H1 (cell line): Measurements from ENCODE around the gene MYLK. TPM values are rescaled to one million over a fixed set of nuclear protein-coding genes. Genes with fewer than 3 reads are reported as not detected.

Experiments
- CTCF ChIA-PET: fragments of 300-600 bp; sonication (Branson Sonifier 250); formaldehyde crosslinking; loops from one replicate; lab custom pipeline; 2021; ENCODE audit not compliant: partially characterized antibody; lab: Charles Lee
- POLR2A ChIA-PET: fragments of 300-600 bp; sonication (Branson Sonifier 250); formaldehyde crosslinking; loops from one replicate; lab custom pipeline; 2021; ENCODE audit warnings: inconsistent platforms; ENCODE audit not compliant: partially characterized antibody; lab: Charles Lee
- DNase-seq, 2 experiments: peaks; one replicate each; pipeline versions ENCODE4 v3.0.0 to v3.0.0-alpha.2; 2010 to 2022; ENCODE audit warnings: low spot score in 2 of 2, low read depth in 1 of 2, mixed read lengths in 1 of 2
- FAIRE-seq: peaks from 2 replicates; lab custom pipeline; 2011; peaks lifted over from hg19 to GRCh38; lab: Jason Lieb, UNC
- H2AFZ ChIP-seq: 2 replicates; pipeline ENCODE4 v1.8.1; 2012; ENCODE audit warnings: low read length, inconsistent platforms
- H2AK5ac ChIP-seq: 2 replicates; pipeline ENCODE4 v1.6.1; 2013; ENCODE audit warnings: low read depth, low read length
- H2BK120ac ChIP-seq: replicated peaks from 2 replicates; pipeline ENCODE3; 2013; ENCODE audit warnings: low read depth, low read length, inconsistent platforms
- H2BK12ac ChIP-seq: 2 replicates; pipeline ENCODE4 v1.6.1; 2013; ENCODE audit warnings: low read depth, low read length
- H2BK15ac ChIP-seq: 2 replicates; pipeline ENCODE4 v1.6.1; 2013; ENCODE audit warnings: low read length
- H2BK20ac ChIP-seq: 2 replicates; pipeline ENCODE4 v1.6.1; 2013; ENCODE audit warnings: low read length
- H2BK5ac ChIP-seq: 2 replicates; pipeline ENCODE4 v1.6.1; 2013; ENCODE audit warnings: low read depth, low read length
- H3K14ac ChIP-seq: 2 replicates; pipeline ENCODE4 v1.6.1; 2013; ENCODE audit warnings: inconsistent platforms; ENCODE audit not compliant: insufficient read length
- H3K18ac ChIP-seq: 2 replicates; pipeline ENCODE4 v1.6.1; 2013; ENCODE audit warnings: low read length; ENCODE audit errors: extremely low read depth
- H3K23ac ChIP-seq: 2 replicates; pipeline ENCODE4 v1.6.1; 2013; ENCODE audit warnings: inconsistent platforms; ENCODE audit not compliant: insufficient read length
- H3K23me2 ChIP-seq: 2 replicates; pipeline ENCODE4 v1.6.1; 2013; ENCODE audit warnings: low read depth, low read length
- H3K27ac ChIP-seq: 2 replicates; pipeline ENCODE4 v1.6.1; 2011; ENCODE audit warnings: low read depth, low read length, inconsistent platforms
- H3K27me3 ChIP-seq, 4 experiments: replicated peaks in 1 of 4; 1 replicate in 1 of 4; 2 replicates in 3 of 4; pipeline versions ENCODE4 v1.6.1 to v1.8.1; 2011 to 2013; ENCODE audit warnings: low read length in 3 of 4, mild to moderate bottlenecking in 3 of 4, inconsistent platforms in 2 of 4, mixed read lengths in 2 of 4, moderate library complexity in 1 of 4; ENCODE audit not compliant: control insufficient read depth in 3 of 4, insufficient read depth in 3 of 4; ENCODE audit errors: extremely low read depth in 1 of 4
- H3K36me3 ChIP-seq, 4 experiments: 2 replicates each; pipeline versions ENCODE4 v1.6.1 to v1.8.1; 2011 to 2013; ENCODE audit warnings: mild to moderate bottlenecking in 4 of 4, low read length in 3 of 4, moderate library complexity in 2 of 4, control low read depth in 1 of 4, inconsistent platforms in 1 of 4; ENCODE audit not compliant: insufficient read depth in 4 of 4, control insufficient read depth in 2 of 4
- H3K4ac ChIP-seq: replicated peaks from 2 replicates; pipeline ENCODE3; 2013; ENCODE audit warnings: low read length, low read depth, mixed read lengths, inconsistent platforms; ENCODE audit not compliant: insufficient read length
- H3K4me1 ChIP-seq, 4 experiments: replicated peaks in 1 of 4; 1 replicate in 1 of 4; 2 replicates in 3 of 4; pipeline versions ENCODE4 v1.6.1 to v1.8.1; 2011 to 2013; ENCODE audit warnings: low read length in 3 of 4, inconsistent platforms in 2 of 4, mixed read lengths in 1 of 4; ENCODE audit not compliant: insufficient read depth in 4 of 4, control insufficient read depth in 3 of 4
- H3K4me2 ChIP-seq, 2 experiments: 2 replicates each; pipeline versions ENCODE4 v1.6.1 to v1.8.1; 2011 to 2013; ENCODE audit warnings: low read depth in 2 of 2, low read length in 2 of 2, control low read depth in 1 of 2, inconsistent platforms in 1 of 2, mild to moderate bottlenecking in 1 of 2; ENCODE audit not compliant: insufficient read depth in 1 of 2
- H3K4me3 ChIP-seq, 4 experiments: fragments of 200-600, 300-600 bp in 1 of 4; sonication (generic), shearing (Covaris generic), sonication (Bioruptor Twin) in 1 of 4; 2 replicates each; pipeline versions ENCODE4 v1.5.1 to v1.8.1; 2011 to 2016; ENCODE audit warnings: low read length in 4 of 4, low read depth in 3 of 4, control low read depth in 2 of 4, inconsistent platforms in 2 of 4, mild to moderate bottlenecking in 2 of 4, mixed read lengths in 1 of 4, moderate library complexity in 1 of 4; ENCODE audit not compliant: insufficient read depth in 2 of 4; ENCODE audit errors: extremely low read depth in 1 of 4
- H3K56ac ChIP-seq: replicated peaks from 2 replicates; pipeline ENCODE3; 2013; ENCODE audit warnings: low read depth, mild to moderate bottlenecking, mixed read lengths, low read length, inconsistent platforms; ENCODE audit not compliant: insufficient read length
- H3K79me1 ChIP-seq: 2 replicates; pipeline ENCODE4 v1.6.1; 2013; ENCODE audit warnings: low read depth, low read length, control low read depth
- H3K79me2 ChIP-seq, 2 experiments: 2 replicates each; pipeline versions ENCODE4 v1.6.1 to v1.8.1; 2012 to 2013; ENCODE audit warnings: low read length in 2 of 2, mild to moderate bottlenecking in 2 of 2, inconsistent platforms in 1 of 2; ENCODE audit not compliant: insufficient read depth in 2 of 2, control insufficient read depth in 1 of 2
- H3K9ac ChIP-seq, 4 experiments: replicated peaks in 1 of 4; 1 replicate in 1 of 4; 2 replicates in 3 of 4; pipeline versions ENCODE4 v1.6.1 to v1.8.1; 2011 to 2013; ENCODE audit warnings: low read depth in 3 of 4, low read length in 3 of 4, control low read depth in 2 of 4, mild to moderate bottlenecking in 2 of 4, moderate library complexity in 2 of 4, inconsistent platforms in 1 of 4; ENCODE audit errors: extremely low read depth in 1 of 4
- H3K9me3 ChIP-seq, 2 experiments: 2 replicates each; pipeline versions ENCODE4 v1.6.1 to v1.8.1; 2012 to 2013; ENCODE audit warnings: mild to moderate bottlenecking in 2 of 2, moderate library complexity in 2 of 2, control low read depth in 1 of 2, inconsistent platforms in 1 of 2, low read depth in 1 of 2, low read length in 1 of 2, mixed read lengths in 1 of 2; ENCODE audit not compliant: insufficient read depth in 2 of 2
- H4K20me1 ChIP-seq, 2 experiments: replicated peaks in 1 of 2; 2 replicates each; pipeline versions ENCODE3 to v1.8.1; 2011 to 2013; ENCODE audit warnings: inconsistent platforms in 2 of 2, low read length in 2 of 2, mild to moderate bottlenecking in 1 of 2; ENCODE audit not compliant: insufficient read depth in 2 of 2, control insufficient read depth in 1 of 2
- H4K5ac ChIP-seq: 2 replicates; pipeline ENCODE4 v1.6.1; 2013; ENCODE audit warnings: low read length, low read depth, mixed read lengths, inconsistent platforms; ENCODE audit not compliant: insufficient read length
- H4K8ac ChIP-seq: 2 replicates; pipeline ENCODE4 v1.8.0; 2013; ENCODE audit warnings: mild to moderate bottlenecking, moderate library complexity, low read length, inconsistent platforms; ENCODE audit not compliant: insufficient read depth; ENCODE audit errors: extremely low read depth
- H4K91ac ChIP-seq: replicated peaks from 2 replicates; pipeline ENCODE3; 2013; ENCODE audit warnings: low read length, mixed read lengths, inconsistent platforms; ENCODE audit not compliant: insufficient read length
- CBX8 ChIP-seq: fragments of 300-800, 300-1000 bp; sonication (generic); IDR thresholded peaks from 2 replicates; pipeline ENCODE4 v1.7.1; 2016; ENCODE audit warnings: low read depth, low read length, borderline replicate concordance
- CREB1 ChIP-seq: IDR thresholded peaks from 2 replicates; pipeline ENCODE4 v1.6.1; 2012; ENCODE audit warnings: inconsistent platforms
- FOSL1 ChIP-seq: IDR thresholded peaks from 2 replicates; pipeline ENCODE4 v1.6.1; 2011; ENCODE audit warnings: mild to moderate bottlenecking, low read depth, low read length, moderate library complexity; ENCODE audit not compliant: insufficient read depth
- GABPA ChIP-seq: IDR thresholded peaks from 2 replicates; pipeline ENCODE4 v1.6.1; 2011; ENCODE audit warnings: mild to moderate bottlenecking, low read length, moderate library complexity, borderline replicate concordance; ENCODE audit not compliant: insufficient read depth
- HDAC2 ChIP-seq, 2 experiments: fragments of 300-600 bp in 1 of 2; sonication (generic) in 1 of 2; IDR thresholded peaks; 2 replicates each; pipeline ENCODE4 v1.6.1; 2011 to 2012; ENCODE audit warnings: low read depth in 2 of 2, low read length in 2 of 2, mild to moderate bottlenecking in 2 of 2, moderate library complexity in 2 of 2, borderline replicate concordance in 1 of 2, inconsistent platforms in 1 of 2
- JUND ChIP-seq: IDR thresholded peaks from 2 replicates; pipeline ENCODE4 v1.6.1; 2011; ENCODE audit warnings: mild to moderate bottlenecking, improper control_type of control experiment, low read length
- NRF1 ChIP-seq: IDR thresholded peaks from 2 replicates; pipeline ENCODE4 v1.6.1; 2011; ENCODE audit warnings: mild to moderate bottlenecking, low read depth, low read length, improper control_type of control experiment
- POLR2A ChIP-seq, 2 experiments: IDR thresholded peaks; 1 replicate in 1 of 2; 2 replicates in 1 of 2; pipeline ENCODE4 v1.6.1; 2011; ENCODE audit warnings: low read depth in 2 of 2, low read length in 2 of 2, mild to moderate bottlenecking in 2 of 2; ENCODE audit errors: control extremely low read depth in 1 of 2
- SRF ChIP-seq: IDR thresholded peaks from 2 replicates; pipeline ENCODE4 v1.6.1; 2011; ENCODE audit warnings: mild to moderate bottlenecking, low read depth, low read length, moderate library complexity
- WGBS, 2 experiments: shearing (Covaris generic) in 1 of 2; methylation state at CpG; one replicate each; pipeline versions ENCODE4 v1.1.6 to v1.1.7; 2013 to 2015; ENCODE audit warnings: low lambda C conversion rate in 2 of 2, mixed read lengths in 2 of 2, inconsistent platforms in 1 of 2, low coverage in 1 of 2, missing lambda C conversion rate in 1 of 2; ENCODE audit not compliant: insufficient replicate concordance in 2 of 2, insufficient coverage in 1 of 2, insufficient read length in 1 of 2; ENCODE audit errors: extremely low coverage in 1 of 2, missing lambda C conversion rate in 1 of 2; 5-methylcytosine and 5-hydroxymethylcytosine counted together
- polyA plus RNA-seq, 7 experiments: library from polyadenylated mRNA; depleted of rRNA in 3 of 7; stranded (reverse) in 5 of 7; unstranded in 2 of 7; fragments of >200 nt in 5 of 7; fragments of 200-250 nt in 2 of 7; gene quantifications; 1 replicate in 5 of 7; 2 replicates in 1 of 7; 4 replicates in 1 of 7; pipeline versions ENCODE4 v1.2.1 to v1.2.3, GENCODE V29; 2011 to 2013; ENCODE audit warnings: missing spikeins in 2 of 7, mixed read lengths in 2 of 7
- total RNA-seq: library from RNA; stranded (reverse); fragmentation: NEBNext Ultra II Directional; extraction: Animal tissue kit (Norgen Biotek cat#: 25700); gene quantifications from 2 replicates; pipeline ENCODE4 v1.2.1, GENCODE V29; 2021
- TF ChIP-seq, protein P1 (sequence below): IDR thresholded peaks from 2 replicates; pipeline ENCODE4 v1.6.1; 2011; ENCODE audit warnings: low read depth, mild to moderate bottlenecking, low read length; ENCODE audit not compliant: insufficient read depth
- TF ChIP-seq, protein P2 (sequence below): IDR thresholded peaks from 2 replicates; pipeline ENCODE4 v1.6.1; 2012; ENCODE audit warnings: inconsistent platforms
- TF ChIP-seq, protein P3 (sequence below): IDR thresholded peaks from 2 replicates; pipeline ENCODE4 v1.6.1; 2011; ENCODE audit warnings: low read length, improper control_type of control experiment

The MYLK gene
- total and polyA plus RNA-seq, 2 of the 8 experiments (the other 6 are each of a cell fraction or from before 2014, with no cell fraction given): 11.6 to 21.3 TPM

DNA sequence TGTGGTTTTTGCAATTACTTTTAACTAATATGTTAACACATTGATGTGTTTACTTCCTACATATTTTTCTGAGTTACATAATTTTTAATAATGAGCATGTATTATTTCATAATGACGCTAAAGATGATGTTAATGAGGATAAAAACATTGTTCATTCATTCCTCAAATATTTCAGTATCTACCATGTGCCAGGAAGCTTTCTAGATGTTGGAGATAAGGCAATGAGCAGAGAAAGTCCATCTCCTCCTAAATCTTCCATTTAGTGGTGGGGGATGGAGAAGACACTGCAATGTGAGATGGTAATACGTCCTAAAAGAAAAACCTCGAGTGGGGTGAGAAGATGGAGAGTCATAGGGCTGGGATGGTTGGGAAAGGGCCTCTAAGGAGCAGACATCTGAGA, 132.7 kb downstream of the MYLK start:
- Histone ChIP-seq H4K8ac (no peak overlapping the region), H3K9me3 (no peaks in the 10 kb centered on the region), H2AFZ (no peak overlapping the region), H3K56ac (no peak overlapping the region), H4K20me1 (no peaks in the 10 kb centered on the region), H3K14ac (no peak overlapping the region), H3K27me3 (no peaks in the 10 kb centered on the region), H3K4me3 (no peak overlapping the region), H3K23me2 (no peaks in the 10 kb centered on the region), H2AK5ac (no peak overlapping the region), H3K79me1 (no peaks in the 10 kb centered on the region), H3K4me2 (no peak overlapping the region), H3K9ac (no peak overlapping the region), H3K27ac (no peak overlapping the region), H2BK20ac (no peak overlapping the region), H2BK5ac (no peak overlapping the region), H3K79me2 (no peaks in the 10 kb centered on the region), H3K36me3 (no peaks in the 10 kb centered on the region), H3K4ac (no peak overlapping the region), H3K4me1 (0 out of 7 replicates have a peak, but pooled peaks cover 0 to 3% (median 0%) of the 10 kb centered on the region in 4 experiments), H4K91ac (no peak overlapping the region), H2BK120ac (no peak overlapping the region), H4K5ac (no peak overlapping the region), H2BK12ac (no peak overlapping the region), H3K23ac (no peak overlapping the region), H2BK15ac (no peak overlapping the region), H3K18ac (no peak overlapping the region)
- ChIA-PET CTCF (interaction anchor here (1.1 kb wide), 1 partner anchor 62 kb away, joined by 3 read pairs; no protein-coding TSS in a partner anchor), POLR2A (no interaction called here)
- DNase-seq: peak in 1 of 2 experiments; percentile 6
- no peak for FAIRE-seq
- WGBS, 2 experiments: 89% methylated on average over 3 of the region's 3 CpGs; no CpG with 5 or more reads in 1 of the 2 experiments
- TF ChIP-seq, protein P1, sequence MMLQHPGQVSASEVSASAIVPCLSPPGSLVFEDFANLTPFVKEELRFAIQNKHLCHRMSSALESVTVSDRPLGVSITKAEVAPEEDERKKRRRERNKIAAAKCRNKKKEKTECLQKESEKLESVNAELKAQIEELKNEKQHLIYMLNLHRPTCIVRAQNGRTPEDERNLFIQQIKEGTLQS: no peak
- TF ChIP-seq, protein P2, sequence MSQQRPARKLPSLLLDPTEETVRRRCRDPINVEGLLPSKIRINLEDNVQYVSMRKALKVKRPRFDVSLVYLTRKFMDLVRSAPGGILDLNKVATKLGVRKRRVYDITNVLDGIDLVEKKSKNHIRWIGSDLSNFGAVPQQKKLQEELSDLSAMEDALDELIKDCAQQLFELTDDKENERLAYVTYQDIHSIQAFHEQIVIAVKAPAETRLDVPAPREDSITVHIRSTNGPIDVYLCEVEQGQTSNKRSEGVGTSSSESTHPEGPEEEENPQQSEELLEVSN: no peak
- TF ChIP-seq, protein P3, sequence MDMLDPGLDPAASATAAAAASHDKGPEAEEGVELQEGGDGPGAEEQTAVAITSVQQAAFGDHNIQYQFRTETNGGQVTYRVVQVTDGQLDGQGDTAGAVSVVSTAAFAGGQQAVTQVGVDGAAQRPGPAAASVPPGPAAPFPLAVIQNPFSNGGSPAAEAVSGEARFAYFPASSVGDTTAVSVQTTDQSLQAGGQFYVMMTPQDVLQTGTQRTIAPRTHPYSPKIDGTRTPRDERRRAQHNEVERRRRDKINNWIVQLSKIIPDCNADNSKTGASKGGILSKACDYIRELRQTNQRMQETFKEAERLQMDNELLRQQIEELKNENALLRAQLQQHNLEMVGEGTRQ: no peak
- TF ChIP-seq NRF1: no peak
- TF ChIP-seq FOSL1: no peak
- no peak for TF ChIP-seq CREB1
- TF ChIP-seq HDAC2 (IDR thresholded peaks at IDR 0.05; ENCODE audit: borderline replicate concordance in 1 of 2, low read depth in 2 of 2, low read length in 2 of 2): no peak
- TF ChIP-seq JUND: no peak
- TF ChIP-seq CBX8: no peak
- no peak for TF ChIP-seq SRF
- no peak for TF ChIP-seq GABPA
- TF ChIP-seq POLR2A (IDR thresholded peaks at IDR 0.05; ENCODE audit: control extremely low read depth in 1 of 2, low read depth in 2 of 2, low read length in 2 of 2): no peak
